SK-N-SH (cell line): ENCODE measurements around the gene NEU2. TPM values are rescaled to one million over a fixed set of nuclear protein-coding genes. Genes with fewer than 3 reads are reported as not detected.

Source experiments
- CTCF ChIA-PET: fragments of 300-600, 350-600 bp; formaldehyde crosslinking; extraction: SDS; loops from one replicate; lab custom pipeline; 2021; lab: Yijun Ruan, JAX
- POLR2A ChIA-PET: fragments of 350-600 bp; sonication (Branson Sonifier 250); formaldehyde crosslinking; extraction: SDS; loops from one replicate; lab custom pipeline; 2020; ENCODE audit warnings: antibody characterized with exemption, inconsistent platforms; lab: Yijun Ruan, JAX
- DNase-seq: peaks from one replicate; pipeline ENCODE4 v3.0.0; 2012
- H2AFZ ChIP-seq: fragments of 200-600 bp; sonication (generic); 2 replicates; pipeline ENCODE4 v1.8.1; 2016; ENCODE audit warnings: antibody characterized with exemption, mild to moderate bottlenecking, low read depth
- H3F3A ChIP-seq: fragments of 200-600 bp; sonication (generic); replicated peaks from 2 replicates; pipeline ENCODE3; 2016; ENCODE audit warnings: antibody characterized with exemption, mild to moderate bottlenecking; ENCODE audit not compliant: insufficient read depth
- H3K27ac ChIP-seq, 2 experiments: fragments of 200-500 bp in 1 of 2; fragments of 200-600 bp in 1 of 2; sonication (Bioruptor generic) in 1 of 2; sonication (generic), shearing (Covaris generic) in 1 of 2; 2 replicates each; pipeline versions ENCODE4 v1.5.1 to v1.6.1; 2014 to 2016; ENCODE audit warnings: low read depth in 2 of 2, inconsistent platforms in 1 of 2, low read length in 1 of 2, mild to moderate bottlenecking in 1 of 2, mixed read lengths in 1 of 2
- H3K27me3 ChIP-seq: fragments of 200-600 bp; sonication (generic), shearing (Covaris generic); 2 replicates; pipeline ENCODE4 v1.6.1; 2016; ENCODE audit warnings: mixed run types; ENCODE audit not compliant: insufficient read depth
- H3K36me3 ChIP-seq, 2 experiments: fragments of 200-500 bp in 1 of 2; fragments of 200-600 bp in 1 of 2; sonication (Bioruptor generic) in 1 of 2; sonication (generic) in 1 of 2; replicated peaks in 1 of 2; 2 replicates each; pipeline versions ENCODE3 to v1.5.1; 2014 to 2016; ENCODE audit warnings: low read length in 1 of 2, mild to moderate bottlenecking in 1 of 2; ENCODE audit not compliant: insufficient read depth in 2 of 2, control insufficient read depth in 1 of 2
- H3K4me1 ChIP-seq, 2 experiments: fragments of 200-500 bp in 1 of 2; fragments of 200-600 bp in 1 of 2; sonication (Bioruptor generic) in 1 of 2; sonication (generic), shearing (Covaris generic) in 1 of 2; 2 replicates each; pipeline versions ENCODE4 v1.5.1 to v1.6.1; 2014 to 2016; ENCODE audit warnings: low read depth in 1 of 2, low read length in 1 of 2, mixed run types in 1 of 2; ENCODE audit not compliant: insufficient read depth in 2 of 2, control insufficient read depth in 1 of 2
- H3K4me2 ChIP-seq: fragments of 200-600 bp; sonication (generic), shearing (Covaris generic); 2 replicates; pipeline ENCODE4 v1.6.1; 2017; ENCODE audit warnings: mixed run types
- H3K4me3 ChIP-seq, 2 experiments: fragments of 200-500 bp in 1 of 2; fragments of 200-600 bp in 1 of 2; sonication (Bioruptor generic) in 1 of 2; sonication (generic), shearing (Covaris generic) in 1 of 2; 2 replicates each; pipeline versions ENCODE4 v1.5.1 to v1.8.1; 2014 to 2016; ENCODE audit warnings: low read depth in 2 of 2, inconsistent platforms in 1 of 2, low read length in 1 of 2, mild to moderate bottlenecking in 1 of 2, mixed read lengths in 1 of 2, moderate library complexity in 1 of 2
- H3K79me2 ChIP-seq: fragments of 200-600 bp; sonication (generic); 2 replicates; pipeline ENCODE4 v1.8.1; 2017; ENCODE audit warnings: mild to moderate bottlenecking; ENCODE audit not compliant: insufficient read depth
- H3K9ac ChIP-seq: fragments of 200-600 bp; sonication (generic); 2 replicates; pipeline ENCODE4 v1.6.1; 2017; ENCODE audit warnings: mixed run types
- H3K9me2 ChIP-seq: fragments of 200-600 bp; sonication (generic); 2 replicates; pipeline ENCODE4 v1.6.1; 2017; ENCODE audit warnings: mixed run types
- H3K9me3 ChIP-seq: fragments of 200-600 bp; sonication (generic); 2 replicates; pipeline ENCODE4 v1.6.1; 2017; ENCODE audit warnings: mixed run types, mild to moderate bottlenecking, moderate library complexity
- H4K20me1 ChIP-seq: fragments of 200-600 bp; sonication (generic); 2 replicates; pipeline ENCODE4 v1.6.1; 2017; ENCODE audit warnings: mild to moderate bottlenecking, mixed run types; ENCODE audit not compliant: insufficient read depth
- CHD2 ChIP-seq: fragments of 150-350 bp; IDR thresholded peaks from 2 replicates; pipeline ENCODE4 v1.6.1; 2018; ENCODE audit warnings: low read length; ENCODE audit not compliant: partially characterized antibody
- EZH2phosphoT487 ChIP-seq: fragments of 200-600 bp; sonication (generic); IDR thresholded peaks from 2 replicates; pipeline ENCODE4 v1.6.1; 2017; ENCODE audit warnings: low read depth, mixed run types, mild to moderate bottlenecking, antibody characterized with exemption, moderate library complexity, borderline replicate concordance
- GABPA ChIP-seq: IDR thresholded peaks from 2 replicates; pipeline ENCODE4 v1.4.0; 2012; ENCODE audit warnings: low read depth, mild to moderate bottlenecking
- JUND ChIP-seq: IDR thresholded peaks from 2 replicates; pipeline ENCODE4 v1.4.0; 2012
- MEF2A ChIP-seq: IDR thresholded peaks from 2 replicates; pipeline ENCODE4 v1.4.0; 2012; ENCODE audit warnings: low read depth, borderline replicate concordance
- MXI1 ChIP-seq: IDR thresholded peaks from 2 replicates; pipeline ENCODE4 v1.6.1; 2012; ENCODE audit warnings: mild to moderate bottlenecking, low read depth, low read length, improper control_type of control experiment
- NFIC ChIP-seq: IDR thresholded peaks from 2 replicates; pipeline ENCODE4 v1.4.0; 2012; ENCODE audit warnings: borderline replicate concordance
- TCF12 ChIP-seq: IDR thresholded peaks from 2 replicates; pipeline ENCODE4 v1.4.0; 2012
- WGBS: methylation state at CpG from one replicate; pipeline ENCODE4 v1.1.6; 2017; ENCODE audit warnings: low lambda C conversion rate; 5-methylcytosine and 5-hydroxymethylcytosine counted together
- polyA plus RNA-seq, 3 experiments: library from polyadenylated mRNA; depleted of rRNA; stranded (reverse); fragments of >200 nt; gene quantifications; 2 replicates each; pipeline ENCODE4 v1.2.3, GENCODE V29; 2012
- TF ChIP-seq, protein P1 (sequence below): IDR thresholded peaks from 2 replicates; pipeline ENCODE4 v1.4.0; 2012; ENCODE audit warnings: low read depth, borderline replicate concordance
- TF ChIP-seq, protein P2 (sequence below): IDR thresholded peaks from 2 replicates; pipeline ENCODE4 v1.6.1; 2012; ENCODE audit warnings: mild to moderate bottlenecking, low read depth, low read length, moderate library complexity
- TF ChIP-seq, protein P3 (sequence below): fragments of 150-350 bp; IDR thresholded peaks from 2 replicates; pipeline ENCODE4 v1.6.1; 2016; ENCODE audit warnings: mild to moderate bottlenecking, low read depth, low read length
- TF ChIP-seq, protein P4 (sequence below): IDR thresholded peaks from 2 replicates; pipeline ENCODE4; 2012

NEU2 gene
- polyA plus RNA-seq, 1 of the 3 experiments (the other 2 are of a cell fraction) = not detected

DNA sequence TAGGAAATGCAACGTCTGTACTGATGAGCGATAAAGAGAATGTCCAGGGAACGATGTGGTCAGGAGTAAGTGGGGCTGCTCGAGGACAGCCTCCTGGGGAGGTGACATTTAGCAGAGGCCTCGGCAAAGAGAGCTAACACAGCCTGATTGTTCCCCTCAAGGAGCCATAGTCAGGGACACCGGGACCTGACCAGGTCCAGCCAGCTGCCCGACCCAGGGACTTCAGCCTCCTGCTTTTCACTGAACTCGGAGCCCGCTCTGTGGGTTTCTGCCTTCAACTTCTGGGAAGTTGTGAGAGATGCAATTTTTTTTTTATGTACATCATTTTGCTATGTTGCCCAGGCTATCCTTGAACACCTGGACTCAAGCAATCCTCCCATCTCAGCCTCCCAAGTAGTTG lies 10.1 kb downstream of the NEU2 start:
- DNase-seq = no peak
- 57% methylated on average over 9 of the region's 9 CpGs for WGBS
- POLR2A ChIA-PET = interaction anchor here (0.6 kb wide), 1 partner anchor 204 kb away, joined by 3 read pairs; no protein-coding TSS in a partner anchor

More for the DNA sequence above, 10.1 kb downstream of the NEU2 start:
- CTCF ChIA-PET = interaction anchor here (1.1 to 5.5 kb wide), 3 partner anchors 11 to 13 kb away, joined by 3 to 32 read pairs (median 7); no protein-coding TSS in a partner anchor
- Histone ChIP-seq H3K9ac (no peak overlapping the region), H3K27me3 (peaks cover 11% of the 10 kb centered on the region; the same call in 1 of the 2 replicates), H4K20me1 (no peaks in the 10 kb centered on the region), H3K9me2 (no peaks in the 10 kb centered on the region), H3K4me3 (no peak overlapping the region), H3K27ac (no peak overlapping the region)
- TF ChIP-seq JUND (no peak), GABPA (no peak), MEF2A (no peak), CHD2 (no peak), MXI1 (no peak), NFIC (no peak), TCF12 (no peak), EZH2phosphoT487 (no peak)
- TF ChIP-seq, protein P1, sequence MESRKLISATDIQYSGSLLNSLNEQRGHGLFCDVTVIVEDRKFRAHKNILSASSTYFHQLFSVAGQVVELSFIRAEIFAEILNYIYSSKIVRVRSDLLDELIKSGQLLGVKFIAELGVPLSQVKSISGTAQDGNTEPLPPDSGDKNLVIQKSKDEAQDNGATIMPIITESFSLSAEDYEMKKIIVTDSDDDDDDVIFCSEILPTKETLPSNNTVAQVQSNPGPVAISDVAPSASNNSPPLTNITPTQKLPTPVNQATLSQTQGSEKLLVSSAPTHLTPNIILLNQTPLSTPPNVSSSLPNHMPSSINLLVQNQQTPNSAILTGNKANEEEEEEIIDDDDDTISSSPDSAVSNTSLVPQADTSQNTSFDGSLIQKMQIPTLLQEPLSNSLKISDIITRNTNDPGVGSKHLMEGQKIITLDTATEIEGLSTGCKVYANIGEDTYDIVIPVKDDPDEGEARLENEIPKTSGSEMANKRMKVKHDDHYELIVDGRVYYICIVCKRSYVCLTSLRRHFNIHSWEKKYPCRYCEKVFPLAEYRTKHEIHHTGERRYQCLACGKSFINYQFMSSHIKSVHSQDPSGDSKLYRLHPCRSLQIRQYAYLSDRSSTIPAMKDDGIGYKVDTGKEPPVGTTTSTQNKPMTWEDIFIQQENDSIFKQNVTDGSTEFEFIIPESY = no peak
- TF ChIP-seq, protein P2, sequence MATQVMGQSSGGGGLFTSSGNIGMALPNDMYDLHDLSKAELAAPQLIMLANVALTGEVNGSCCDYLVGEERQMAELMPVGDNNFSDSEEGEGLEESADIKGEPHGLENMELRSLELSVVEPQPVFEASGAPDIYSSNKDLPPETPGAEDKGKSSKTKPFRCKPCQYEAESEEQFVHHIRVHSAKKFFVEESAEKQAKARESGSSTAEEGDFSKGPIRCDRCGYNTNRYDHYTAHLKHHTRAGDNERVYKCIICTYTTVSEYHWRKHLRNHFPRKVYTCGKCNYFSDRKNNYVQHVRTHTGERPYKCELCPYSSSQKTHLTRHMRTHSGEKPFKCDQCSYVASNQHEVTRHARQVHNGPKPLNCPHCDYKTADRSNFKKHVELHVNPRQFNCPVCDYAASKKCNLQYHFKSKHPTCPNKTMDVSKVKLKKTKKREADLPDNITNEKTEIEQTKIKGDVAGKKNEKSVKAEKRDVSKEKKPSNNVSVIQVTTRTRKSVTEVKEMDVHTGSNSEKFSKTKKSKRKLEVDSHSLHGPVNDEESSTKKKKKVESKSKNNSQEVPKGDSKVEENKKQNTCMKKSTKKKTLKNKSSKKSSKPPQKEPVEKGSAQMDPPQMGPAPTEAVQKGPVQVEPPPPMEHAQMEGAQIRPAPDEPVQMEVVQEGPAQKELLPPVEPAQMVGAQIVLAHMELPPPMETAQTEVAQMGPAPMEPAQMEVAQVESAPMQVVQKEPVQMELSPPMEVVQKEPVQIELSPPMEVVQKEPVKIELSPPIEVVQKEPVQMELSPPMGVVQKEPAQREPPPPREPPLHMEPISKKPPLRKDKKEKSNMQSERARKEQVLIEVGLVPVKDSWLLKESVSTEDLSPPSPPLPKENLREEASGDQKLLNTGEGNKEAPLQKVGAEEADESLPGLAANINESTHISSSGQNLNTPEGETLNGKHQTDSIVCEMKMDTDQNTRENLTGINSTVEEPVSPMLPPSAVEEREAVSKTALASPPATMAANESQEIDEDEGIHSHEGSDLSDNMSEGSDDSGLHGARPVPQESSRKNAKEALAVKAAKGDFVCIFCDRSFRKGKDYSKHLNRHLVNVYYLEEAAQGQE = no peak
- TF ChIP-seq, protein P3, sequence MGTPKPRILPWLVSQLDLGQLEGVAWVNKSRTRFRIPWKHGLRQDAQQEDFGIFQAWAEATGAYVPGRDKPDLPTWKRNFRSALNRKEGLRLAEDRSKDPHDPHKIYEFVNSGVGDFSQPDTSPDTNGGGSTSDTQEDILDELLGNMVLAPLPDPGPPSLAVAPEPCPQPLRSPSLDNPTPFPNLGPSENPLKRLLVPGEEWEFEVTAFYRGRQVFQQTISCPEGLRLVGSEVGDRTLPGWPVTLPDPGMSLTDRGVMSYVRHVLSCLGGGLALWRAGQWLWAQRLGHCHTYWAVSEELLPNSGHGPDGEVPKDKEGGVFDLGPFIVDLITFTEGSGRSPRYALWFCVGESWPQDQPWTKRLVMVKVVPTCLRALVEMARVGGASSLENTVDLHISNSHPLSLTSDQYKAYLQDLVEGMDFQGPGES = no peak
- TF ChIP-seq, protein P4, sequence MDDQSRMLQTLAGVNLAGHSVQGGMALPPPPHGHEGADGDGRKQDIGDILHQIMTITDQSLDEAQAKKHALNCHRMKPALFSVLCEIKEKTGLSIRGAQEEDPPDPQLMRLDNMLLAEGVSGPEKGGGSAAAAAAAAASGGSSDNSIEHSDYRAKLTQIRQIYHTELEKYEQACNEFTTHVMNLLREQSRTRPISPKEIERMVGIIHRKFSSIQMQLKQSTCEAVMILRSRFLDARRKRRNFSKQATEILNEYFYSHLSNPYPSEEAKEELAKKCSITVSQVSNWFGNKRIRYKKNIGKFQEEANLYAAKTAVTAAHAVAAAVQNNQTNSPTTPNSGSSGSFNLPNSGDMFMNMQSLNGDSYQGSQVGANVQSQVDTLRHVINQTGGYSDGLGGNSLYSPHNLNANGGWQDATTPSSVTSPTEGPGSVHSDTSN = no peak
- TF ChIP-seq, all 33 proteins: peak for 0
- Histone ChIP-seq H3K4me1 (no peaks in the 10 kb centered on the region), H3K4me2 (no peak overlapping the region), H3K9me3 (no peaks in the 10 kb centered on the region), H2AFZ (no peak overlapping the region), H3K79me2 (no peaks in the 10 kb centered on the region), H3K36me3 (no peaks in the 10 kb centered on the region), H3F3A (no peaks in the 10 kb centered on the region)
